Activated CD4-positive, alpha-beta T cell treated with anti-CD3 and anti-CD28 coated beads, Interleukin-2, amount 10 ng/mL, durations not matched to agents 24 days and 14 days (primary cell): ENCODE data around the gene YTHDF2. TPM values are rescaled to one million over a fixed set of nuclear protein-coding genes. Genes with fewer than 3 reads are reported as not detected.
"Not testable (repeated sequence)": the region's sequence is repeated elsewhere in the genome, so short reads cannot be mapped to it uniquely, and the experiment has no call there.

Source experiments
- DNase-seq: peaks from one replicate; pipeline ENCODE4 v3.0.0; 2022
- H3K27ac Mint-ChIP-seq: one replicate; pipeline ENCODE4 v1.8.0; 2022; ENCODE audit warnings: mild to moderate bottlenecking, mixed read lengths
- H3K27me3 Mint-ChIP-seq: one replicate; pipeline ENCODE4 v1.8.0; 2022; ENCODE audit warnings: mixed read lengths
- H3K36me3 Mint-ChIP-seq: one replicate; pipeline ENCODE4 v1.8.0; 2022; ENCODE audit warnings: low read depth, mild to moderate bottlenecking, mixed read lengths
- H3K4me1 Mint-ChIP-seq: one replicate; pipeline ENCODE4 v1.8.0; 2021; ENCODE audit warnings: mixed read lengths
- H3K4me3 Mint-ChIP-seq: one replicate; pipeline ENCODE4 v1.8.0; 2022; ENCODE audit warnings: mild to moderate bottlenecking, moderate library complexity, mixed read lengths
- H3K9me3 Mint-ChIP-seq: one replicate; pipeline ENCODE4 v1.8.0; 2021; ENCODE audit warnings: mixed read lengths
- intact Hi-C: fragments of 100-400 bp; cut with micrococcal nuclease; formaldehyde crosslinking; loops from one replicate; pipeline ENCODE4 v1.15.1; 2023
- total RNA-seq: library from RNA; stranded (reverse); gene quantifications from 2 replicates; pipeline ENCODE4 v1.2.3, GENCODE V29; 2022

Gene YTHDF2
- 90.8 and 92.6 TPM in 2 replicates for total RNA-seq

DNA sequence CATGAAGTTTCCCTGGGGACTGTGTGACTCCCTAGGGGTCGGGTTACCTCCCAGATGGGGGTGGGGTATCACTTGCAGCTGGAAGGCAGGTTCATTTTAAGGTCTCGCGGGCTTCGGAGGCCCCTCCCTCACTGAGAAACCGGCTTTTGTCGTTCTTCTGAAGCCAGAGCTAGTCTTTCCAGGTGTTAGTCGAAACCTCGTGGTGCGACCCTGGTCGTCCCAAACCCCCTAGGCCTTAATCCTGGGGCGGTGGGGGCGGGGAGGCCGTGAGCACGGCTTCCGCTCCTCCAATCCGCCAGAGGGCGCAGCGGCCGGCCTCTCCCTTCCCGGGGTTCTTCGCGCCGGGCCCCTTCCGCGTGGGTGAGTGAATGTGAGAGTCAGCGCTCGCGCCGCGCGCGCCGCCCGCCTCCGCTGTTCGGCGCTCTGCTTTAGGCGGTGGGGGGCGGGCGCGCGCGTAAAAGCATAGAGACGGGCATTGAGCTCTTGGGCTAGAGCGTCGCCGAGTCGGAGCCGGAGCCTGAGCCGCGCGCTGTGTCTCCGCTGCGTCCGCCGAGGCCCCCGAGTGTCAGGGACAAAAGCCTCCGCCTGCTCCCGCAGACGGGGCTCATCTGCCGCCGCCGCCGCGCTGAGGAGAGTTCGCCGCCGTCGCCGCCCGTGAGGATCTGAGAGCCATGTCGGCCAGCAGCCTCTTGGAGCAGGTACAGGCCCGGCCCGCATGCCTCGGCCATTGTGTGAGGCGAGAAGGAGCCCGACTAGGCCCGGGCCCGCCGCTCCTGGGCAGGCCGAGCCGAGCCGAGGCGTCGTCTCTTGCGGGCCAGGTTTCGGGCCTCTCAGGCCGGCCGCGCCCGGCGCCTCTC, at the start of gene YTHDF2:
TSS of gene YTHDF2 (plus strand) at position 491 of the 857 bp plus-strand sequence. CDS start at position 672, 181 bp downstream.
- Mint-ChIP-seq H3K27me3 (no peaks in the 10 kb centered on the region), H3K4me3 (peak within 1 kb of the TSS; percentile 100), H3K4me1 (peaks cover 23% of the 10 kb centered on the region), H3K36me3 (peaks cover 32% of the 10 kb centered on the region), H3K27ac (peak within 1 kb of the TSS; percentile 98), H3K9me3 (no peaks in the 10 kb centered on the region)
- peak; percentile 99 for DNase-seq
- intact Hi-C loops = loop anchor here (1.0 to 10.0 kb wide), 8 partner anchors 68 to 448 kb away; partner anchors contain the start of genes GMEB1, RNU11, SRSF4 and TAF12

- H3K4me3 Mint-ChIP-seq, intact Hi-C loops, H3K27me3 Mint-ChIP-seq, H3K4me1 Mint-ChIP-seq, DNase-seq, H3K9me3 Mint-ChIP-seq: not testable (repeated sequence)
- H3K36me3 Mint-ChIP-seq = peaks cover 39% of the 10 kb centered on the region
- peak overlapping the region; percentile 5 for H3K27ac Mint-ChIP-seq
Observed at GRCh38 chr1:28691627-28692026, 45.1 kb upstream of the YTHDF2 start.

DNA sequence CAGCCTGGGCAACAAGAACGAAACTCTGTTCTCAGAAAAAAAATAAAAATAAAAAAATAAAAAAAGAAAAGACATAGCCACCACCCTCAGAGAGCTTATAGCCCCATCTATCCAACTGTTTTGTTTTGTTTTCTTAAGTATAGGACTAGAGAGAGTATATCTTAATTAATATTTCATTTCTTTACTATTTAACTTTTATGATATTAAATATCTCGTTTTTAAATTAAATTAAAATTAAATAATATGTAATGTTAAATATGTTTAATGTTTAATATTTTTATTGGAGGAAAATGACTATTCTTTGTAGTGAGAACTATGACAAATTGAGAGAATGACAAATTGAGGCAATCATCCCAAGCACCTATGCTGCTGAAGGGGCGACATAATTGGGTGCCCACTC, 33.1 kb upstream of the YTHDF2 start:
- H3K27me3 Mint-ChIP-seq = no peaks in the 10 kb centered on the region
- no peak overlapping the region for H3K27ac Mint-ChIP-seq
- peaks cover 10% of the 10 kb centered on the region for H3K4me1 Mint-ChIP-seq
- DNase-seq = no peak
- no peak overlapping the region for H3K4me3 Mint-ChIP-seq
- no peaks in the 10 kb centered on the region for H3K9me3 Mint-ChIP-seq
- intact Hi-C loops = no loop called here
- H3K36me3 Mint-ChIP-seq = peaks cover 36% of the 10 kb centered on the region

DNA sequence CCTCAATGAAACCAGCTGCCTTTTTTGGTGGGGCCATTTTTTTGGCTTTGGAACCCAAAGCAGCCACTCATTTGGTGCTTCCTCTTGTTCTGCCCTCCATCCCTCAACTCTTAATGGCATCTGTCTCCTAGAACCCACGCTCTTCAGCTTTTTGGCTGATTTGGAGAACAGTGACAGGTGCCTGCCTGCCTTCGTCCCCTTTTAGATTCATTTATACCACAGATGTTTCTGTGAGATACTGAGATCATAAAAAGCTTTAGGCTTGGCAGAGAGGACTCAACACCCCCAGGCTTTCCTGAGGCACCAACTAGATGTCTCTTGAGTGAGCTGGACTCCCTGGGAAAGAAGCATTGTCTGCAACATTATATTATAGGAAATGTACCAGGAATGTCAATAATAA, 20.4 kb upstream of the YTHDF2 start:
- Mint-ChIP-seq H3K4me1 (no peaks in the 10 kb centered on the region), H3K36me3 (peaks cover 32% of the 10 kb centered on the region), H3K9me3 (no peaks in the 10 kb centered on the region), H3K4me3 (no peak overlapping the region), H3K27ac (no peak overlapping the region), H3K27me3 (no peaks in the 10 kb centered on the region)
- intact Hi-C loops = no loop called here
- no peak for DNase-seq

- Mint-ChIP-seq H3K36me3 (peaks cover 23% of the 10 kb centered on the region), H3K4me3 (no peak overlapping the region), H3K27ac (no peak overlapping the region), H3K4me1 (no peaks in the 10 kb centered on the region), H3K9me3 (no peaks in the 10 kb centered on the region), H3K27me3 (no peaks in the 10 kb centered on the region)
- DNase-seq = no peak
- intact Hi-C loops = no loop called here
Observed at GRCh38 chr1:28718166-28718565, 18.6 kb upstream of the YTHDF2 start.

GRCh38 chr1:28718586-28719331, 18.0 kb upstream of the YTHDF2 start:
- Mint-ChIP-seq H3K27me3 (no peaks in the 10 kb centered on the region), H3K27ac (no peak overlapping the region), H3K4me3 (no peak overlapping the region), H3K9me3 (no peaks in the 10 kb centered on the region), H3K36me3 (peaks cover 18% of the 10 kb centered on the region), H3K4me1 (no peaks in the 10 kb centered on the region)
- intact Hi-C loops = no loop called here
- no peak for DNase-seq

DNA sequence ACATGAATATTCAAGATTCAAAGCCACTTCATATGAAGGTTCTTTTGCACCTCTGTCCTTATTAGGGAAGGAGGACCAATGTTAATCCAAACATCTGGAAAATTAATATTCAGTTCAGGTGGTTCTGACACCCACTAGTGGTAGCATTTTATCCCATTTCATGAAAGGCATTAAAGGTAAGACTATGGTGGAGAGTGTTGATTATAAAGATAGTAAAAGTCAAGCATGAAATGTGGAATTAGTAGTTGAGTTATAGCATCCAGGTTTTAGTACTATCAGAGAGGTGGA, 17.5 kb upstream of the YTHDF2 start:
- no peaks in the 10 kb centered on the region for H3K9me3 Mint-ChIP-seq
- peaks cover 13% of the 10 kb centered on the region for H3K36me3 Mint-ChIP-seq
- no peaks in the 10 kb centered on the region for H3K4me1 Mint-ChIP-seq
- no peaks in the 10 kb centered on the region for H3K27me3 Mint-ChIP-seq
- H3K27ac Mint-ChIP-seq = no peak overlapping the region
- H3K4me3 Mint-ChIP-seq = no peak overlapping the region
- no peak for DNase-seq
- intact Hi-C loops = no loop called here

- no peaks in the 10 kb centered on the region for H3K9me3 Mint-ChIP-seq
- H3K4me1 Mint-ChIP-seq = no peaks in the 10 kb centered on the region
- peaks cover 2% of the 10 kb centered on the region for H3K27me3 Mint-ChIP-seq
- intact Hi-C loops = no loop called here
- DNase-seq = no peak
- no peak overlapping the region for H3K27ac Mint-ChIP-seq
- H3K36me3 Mint-ChIP-seq = peaks cover 5% of the 10 kb centered on the region
- H3K4me3 Mint-ChIP-seq = no peak overlapping the region
Observed at GRCh38 chr1:28720376-28720775, 16.4 kb upstream of the YTHDF2 start.

GRCh38 chr1:28721927-28722326, 14.8 kb upstream of the YTHDF2 start:
- H3K4me3 Mint-ChIP-seq, H3K27ac Mint-ChIP-seq, H3K4me1 Mint-ChIP-seq, H3K36me3 Mint-ChIP-seq, H3K9me3 Mint-ChIP-seq, DNase-seq, H3K27me3 Mint-ChIP-seq, intact Hi-C loops: not testable (repeated sequence)

- H3K9me3 Mint-ChIP-seq, intact Hi-C loops, H3K4me1 Mint-ChIP-seq, H3K27me3 Mint-ChIP-seq, H3K4me3 Mint-ChIP-seq, H3K36me3 Mint-ChIP-seq, DNase-seq, H3K27ac Mint-ChIP-seq: not testable (repeated sequence)
Observed at GRCh38 chr1:28725365-28725764, 11.4 kb upstream of the YTHDF2 start.

DNA sequence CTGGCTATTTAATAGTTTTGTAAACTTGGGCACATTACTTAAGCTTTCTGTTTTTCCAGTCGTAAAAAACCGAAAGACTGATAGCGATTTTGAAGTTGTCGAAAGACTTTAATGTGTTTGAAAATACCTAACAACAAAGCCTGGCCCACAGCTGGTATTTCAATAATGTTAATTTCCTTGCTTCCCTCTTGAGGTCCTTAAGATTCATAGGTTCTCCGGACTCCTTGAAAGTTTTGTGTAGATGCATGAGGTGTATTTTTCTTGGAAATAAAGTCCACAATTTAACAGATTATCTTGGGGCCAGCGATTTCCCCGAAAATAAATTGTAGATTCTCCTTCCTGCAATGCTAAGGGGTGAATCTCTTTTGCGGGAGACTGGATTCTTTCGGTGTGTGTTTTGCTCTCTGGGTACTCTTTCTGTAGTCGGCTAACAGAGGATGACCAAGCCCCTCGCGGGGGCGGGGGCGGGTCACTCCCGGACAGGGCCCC, 735 bp upstream of the YTHDF2 start:
- H3K27me3 Mint-ChIP-seq = no peaks in the 10 kb centered on the region
- peaks cover 28% of the 10 kb centered on the region for H3K36me3 Mint-ChIP-seq
- peak overlapping the region; percentile 100 for H3K4me3 Mint-ChIP-seq
- intact Hi-C loops = loop anchor here (1.0 to 10.0 kb wide), 8 partner anchors 68 to 449 kb away; partner anchors contain the start of genes GMEB1, RNU11, SRSF4 and TAF12
- H3K9me3 Mint-ChIP-seq = no peaks in the 10 kb centered on the region
- peaks cover 23% of the 10 kb centered on the region for H3K4me1 Mint-ChIP-seq
- no peak for DNase-seq
- H3K27ac Mint-ChIP-seq = peak overlapping the region; percentile 98

- intact Hi-C loops = loop anchor here (2.0 to 10.0 kb wide), 2 partner anchors 157 to 447 kb away; partner anchors contain the start of gene SRSF4
Observed at GRCh38 chr1:28737307-28738132, 780 bp downstream of the YTHDF2 start.

GRCh38 chr1:28740118-28740517, 3.4 kb downstream of the YTHDF2 start:
- Mint-ChIP-seq H3K4me1 (peaks cover 45% of the 10 kb centered on the region), H3K36me3 (peaks cover 63% of the 10 kb centered on the region), H3K27ac (peak overlapping the region; percentile 34), H3K9me3 (no peaks in the 10 kb centered on the region), H3K4me3 (peak overlapping the region; percentile 100), H3K27me3 (no peaks in the 10 kb centered on the region)
- no peak for DNase-seq
- intact Hi-C loops = no loop called here

More at GRCh38 chr1:28737307-28738132, 780 bp downstream of the YTHDF2 start:
- peak; percentile 82 for DNase-seq
- no peaks in the 10 kb centered on the region for H3K27me3 Mint-ChIP-seq
- H3K4me3 Mint-ChIP-seq = peak overlapping the region; percentile 100
- no peaks in the 10 kb centered on the region for H3K9me3 Mint-ChIP-seq
- H3K27ac Mint-ChIP-seq = peak overlapping the region; percentile 98
- peaks cover 40% of the 10 kb centered on the region for H3K36me3 Mint-ChIP-seq
- peaks cover 27% of the 10 kb centered on the region for H3K4me1 Mint-ChIP-seq
